Measurements from ENCODE around the gene CAMKK2. TPM values are rescaled to one million over a fixed set of nuclear protein-coding genes. Genes with fewer than 3 reads are reported as not detected.
"Not testable (repeated sequence)": the region's sequence is repeated elsewhere in the genome, so short reads cannot be mapped to it uniquely, and the experiment has no call there.

Gene CAMKK2
- total RNA-seq, 1 donor from 2014 or later, result 36.5 TPM

GRCh38 chr12:121224591-121224990 is 71.9 kb downstream of the CAMKK2 start:
- no peak for DNase-seq (ENCODE audit: low spot score)

- DNase-seq (ENCODE audit: low spot score), result no peak
Observed at GRCh38 chr12:121223292-121224285, 72.9 kb downstream of the CAMKK2 start.

GRCh38 chr12:121222847-121223246 is 73.7 kb downstream of the CAMKK2 start:
- DNase-seq (ENCODE audit: low spot score), result no peak

- DNase-seq (ENCODE audit: low spot score), result no peak
Observed at GRCh38 chr12:121219353-121219986, 77.0 kb downstream of the CAMKK2 start.

- DNase-seq (ENCODE audit: low spot score), result no peak
Observed at GRCh38 chr12:121218588-121219352, 77.7 kb downstream of the CAMKK2 start.

GRCh38 chr12:121217761-121218160 is 78.7 kb downstream of the CAMKK2 start:
- DNase-seq (ENCODE audit: low spot score), result peak; percentile 41

- peak; percentile 52 for DNase-seq (ENCODE audit: low spot score)
Observed at GRCh38 chr12:121217063-121217462, 79.4 kb downstream of the CAMKK2 start.

GRCh38 chr12:121216102-121216501 is 80.4 kb downstream of the CAMKK2 start:
- DNase-seq (ENCODE audit: low spot score), result no peak

- peak; percentile 74 for DNase-seq (ENCODE audit: low spot score)
Observed at GRCh38 chr12:121214855-121215745, 81.4 kb downstream of the CAMKK2 start.

- no peak for DNase-seq (ENCODE audit: low spot score)
Observed at GRCh38 chr12:121214166-121214777, 82.2 kb downstream of the CAMKK2 start.

- DNase-seq (ENCODE audit: low spot score), result no peak
Observed at GRCh38 chr12:121212875-121213274, 83.6 kb downstream of the CAMKK2 start.

GRCh38 chr12:121209624-121210572 is 86.6 kb downstream of the CAMKK2 start, which contains the start of gene P2RX4:
P2RX4 (plus strand) TSS chr12:121210129; CDS start chr12:121210165, 36 bp downstream.
- peak; percentile 80 for DNase-seq (ENCODE audit: low spot score)

- DNase-seq (ENCODE audit: low spot score), result no peak
Observed at GRCh38 chr12:121209221-121209620, 87.3 kb downstream of the CAMKK2 start.

- not testable (repeated sequence) for DNase-seq (ENCODE audit: low spot score)
Observed at GRCh38 chr12:121208571-121208970, 87.9 kb downstream of the CAMKK2 start.

GRCh38 chr12:121205491-121205890 is 91.0 kb downstream of the CAMKK2 start:
- DNase-seq (ENCODE audit: low spot score), result no peak

- no peak for DNase-seq (ENCODE audit: low spot score)
Observed at GRCh38 chr12:121203482-121203881, 93.0 kb downstream of the CAMKK2 start.

- DNase-seq (ENCODE audit: low spot score), result no peak
Observed at GRCh38 chr12:121202407-121203355, 93.8 kb downstream of the CAMKK2 start.

- DNase-seq (ENCODE audit: low spot score), result not testable (repeated sequence)
Observed at GRCh38 chr12:121201140-121201539, 95.4 kb downstream of the CAMKK2 start.
